ENCODE measurements around the gene PITPNM1. TPM values are rescaled to one million over a fixed set of nuclear protein-coding genes. Genes with fewer than 3 reads are reported as not detected.

PITPNM1 gene
- total RNA-seq, 4 donors from 2014 or later = 7.3 to 19.9 (median 12.6) TPM

- intact Hi-C loops (cut with DNase I; ENCODE audit: low total_unique reads) = no loop called here
- DNase-seq (ENCODE audit: low spot score in 2 of 2) = no peak
- TF ChIP-seq CTCF (IDR thresholded peaks at IDR 0.05) (no peak), POLR2A (IDR thresholded peaks at IDR 0.05) (no peak)
- 51 to 58% methylated on average over 11 to 23 of the region's 25 CpGs for WGBS, 2 donors
- H3K4me3 ChIP-seq (ENCODE audit: low read depth, poor library complexity, severe bottlenecking) = no peak overlapping the region
These were observed 18.7 kb upstream of the PITPNM1 start for GRCh38 chr11:67523556-67524479.

- H3K4me3 ChIP-seq (ENCODE audit: low read depth, poor library complexity, severe bottlenecking) = no peak within 1 kb of the TSS
- WGBS, 2 donors = 66 to 81% methylated on average over 17 to 19 of the region's 23 CpGs
- DNase-seq (ENCODE audit: low spot score in 2 of 2) = no peak
- intact Hi-C loops (cut with DNase I; ENCODE audit: low total_unique reads) = no loop called here
- TF ChIP-seq POLR2A (IDR thresholded peaks at IDR 0.05) = no peak
- TF ChIP-seq CTCF (IDR thresholded peaks at IDR 0.05) = no peak
These were observed 17.8 kb upstream of the PITPNM1 start, which contains the start of gene CABP2 for GRCh38 chr11:67522844-67523555. TSS of gene CABP2 (minus strand) at chr11:67523446. CDS start at chr11:67523326, 120 bp downstream.

- DNase-seq (ENCODE audit: low spot score in 2 of 2) = no peak
- WGBS, 2 donors = 86 to 87% methylated on average over 11 to 15 of the region's 15 CpGs
- no peak overlapping the region for H3K4me3 ChIP-seq (ENCODE audit: low read depth, poor library complexity, severe bottlenecking)
- intact Hi-C loops (cut with DNase I; ENCODE audit: low total_unique reads) = no loop called here
- TF ChIP-seq CTCF (IDR thresholded peaks at IDR 0.05) (no peak), POLR2A (IDR thresholded peaks at IDR 0.05) (no peak)
These were observed 17.2 kb upstream of the PITPNM1 start for GRCh38 chr11:67522338-67522737.

DNA sequence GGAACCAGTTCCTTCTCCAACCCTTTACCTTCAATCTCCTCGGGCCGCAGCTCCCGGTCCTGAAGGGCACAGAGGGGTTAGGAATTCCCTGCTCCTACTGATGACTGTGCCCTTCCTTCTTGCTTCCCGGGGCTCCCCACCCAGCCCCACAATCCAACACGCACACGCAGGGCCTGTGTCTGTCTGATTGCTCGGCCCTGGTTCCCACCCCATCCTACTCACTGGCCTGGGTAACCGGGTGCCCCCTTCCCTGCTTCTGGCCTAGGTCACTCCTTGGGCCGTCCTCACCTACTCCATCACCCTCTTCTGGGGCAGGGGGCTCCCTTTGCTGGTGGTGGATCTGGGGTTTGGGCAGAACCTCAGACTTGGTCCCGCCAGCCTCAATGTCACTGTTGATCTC is 16.8 kb upstream of the PITPNM1 start:
- TF ChIP-seq POLR2A (IDR thresholded peaks at IDR 0.05) (no peak), CTCF (IDR thresholded peaks at IDR 0.05) (no peak)
- intact Hi-C loops (cut with DNase I; ENCODE audit: low total_unique reads) = no loop called here
- no peak for DNase-seq (ENCODE audit: low spot score in 2 of 2)
- 78 to 82% methylated on average over 10 of the region's 10 CpGs for WGBS, 2 donors
- H3K4me3 ChIP-seq (ENCODE audit: low read depth, poor library complexity, severe bottlenecking) = no peak overlapping the region

- 85 to 88% methylated on average over 16 of the region's 16 CpGs for WGBS, 2 donors
- TF ChIP-seq CTCF (IDR thresholded peaks at IDR 0.05) = no peak
- no peak for TF ChIP-seq POLR2A (IDR thresholded peaks at IDR 0.05)
- H3K4me3 ChIP-seq (ENCODE audit: low read depth, poor library complexity, severe bottlenecking) = no peak overlapping the region
- no peak for DNase-seq (ENCODE audit: low spot score in 2 of 2)
- intact Hi-C loops (cut with DNase I; ENCODE audit: low total_unique reads) = no loop called here
These were observed 16.0 kb upstream of the PITPNM1 start for GRCh38 chr11:67520856-67521824.
